ENCODE data around the gene LCK. TPM values are rescaled to one million over a fixed set of nuclear protein-coding genes. Genes with fewer than 3 reads are reported as not detected.
A peak's percentile ranks its signal among the peaks of the same experiment; 100 is the strongest.
"Not testable (repeated sequence)": the region's sequence is repeated elsewhere in the genome, so short reads cannot be mapped to it uniquely, and the experiment has no call there.

Gene LCK
- total RNA-seq, 1 experiment from 2014 or later, result 75.8 TPM

GRCh38 chr1:32275424-32275823 lies 24.4 kb downstream of the LCK start:
- DNase-seq, result peak; percentile 69
- H3K27me3 ChIP-seq (ENCODE audit: control insufficient read depth, insufficient read depth, low read length), result peaks cover 4% of the 10 kb centered on the region; the same call in 1 of the 2 replicates
- peaks cover 9% of the 10 kb centered on the region for H3K36me3 ChIP-seq (replicated peaks; ENCODE audit: control insufficient read depth, insufficient read depth, low read length)
- peak overlapping the region; percentile 42 for H3K4me3 ChIP-seq (ENCODE audit: insufficient read depth, low read depth, low read length)

GRCh38 chr1:32276032-32276782 lies 25.1 kb downstream of the LCK start:
- peak; percentile 38 for DNase-seq
- Histone ChIP-seq H3K27me3 (ENCODE audit: control insufficient read depth, insufficient read depth, low read length) (peaks cover 4% of the 10 kb centered on the region; the same call in 1 of the 2 replicates), H3K36me3 (replicated peaks; ENCODE audit: control insufficient read depth, insufficient read depth, low read length) (peaks cover 11% of the 10 kb centered on the region), H3K4me3 (ENCODE audit: insufficient read depth, low read depth, low read length) (no peak overlapping the region)

DNA sequence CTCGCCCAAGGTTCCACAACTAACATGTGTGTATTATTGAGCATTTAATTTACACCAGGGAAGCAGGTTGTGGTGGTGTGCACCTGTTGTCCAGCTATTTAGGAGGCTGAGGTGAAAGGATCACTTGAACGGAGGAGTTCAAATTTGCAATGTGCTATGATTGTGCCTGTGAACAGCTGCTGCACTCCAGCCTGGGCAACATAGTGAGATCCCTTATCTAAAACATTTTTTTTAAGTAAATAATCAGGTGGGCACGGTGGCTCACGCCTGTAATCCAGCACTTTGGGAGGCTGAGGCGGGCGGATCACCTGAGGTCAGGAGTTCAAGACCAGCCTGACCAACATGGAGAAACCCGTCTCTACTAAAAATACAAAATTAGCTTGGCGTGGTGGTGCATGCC lies 33.7 kb downstream of the LCK start:
- not testable (repeated sequence) for H3K27me3 ChIP-seq (ENCODE audit: control insufficient read depth, insufficient read depth, low read length); H3K4me3 ChIP-seq (ENCODE audit: insufficient read depth, low read depth, low read length); H3K36me3 ChIP-seq (replicated peaks; ENCODE audit: control insufficient read depth, insufficient read depth, low read length); DNase-seq

- DNase-seq, result no peak
Observed at GRCh38 chr1:32285658-32286057, 34.6 kb downstream of the LCK start.

DNA sequence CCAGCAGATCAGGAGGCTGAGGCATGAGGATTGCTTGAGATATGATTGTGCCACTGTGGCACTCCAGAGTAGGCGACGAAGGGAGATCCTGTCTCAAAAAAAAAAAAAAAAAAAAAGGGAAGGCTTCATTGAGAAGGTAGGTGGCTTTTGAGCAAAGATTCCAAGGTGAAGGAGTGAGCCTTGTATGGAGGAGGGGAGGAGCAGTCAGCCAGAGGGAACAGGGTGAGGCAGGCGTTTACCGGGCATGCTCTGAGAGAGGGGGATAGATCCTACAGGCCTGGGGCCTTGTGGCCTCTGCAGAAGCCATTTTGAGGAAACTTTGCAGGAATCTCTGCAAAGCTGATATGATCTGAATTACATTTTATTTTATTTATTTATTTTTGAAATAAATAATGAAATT lies 35.7 kb downstream of the LCK start:
- Histone ChIP-seq H3K36me3 (replicated peaks; ENCODE audit: control insufficient read depth, insufficient read depth, low read length) (peaks cover 4% of the 10 kb centered on the region), H3K4me3 (ENCODE audit: insufficient read depth, low read depth, low read length) (no peak overlapping the region), H3K27me3 (ENCODE audit: control insufficient read depth, insufficient read depth, low read length) (no peaks in the 10 kb centered on the region)
- peak; percentile 58 for DNase-seq

More at GRCh38 chr1:32285658-32286057, 34.6 kb downstream of the LCK start:
- no peaks in the 10 kb centered on the region for H3K27me3 ChIP-seq (ENCODE audit: control insufficient read depth, insufficient read depth, low read length)
- no peak overlapping the region for H3K4me3 ChIP-seq (ENCODE audit: insufficient read depth, low read depth, low read length)
- peaks cover 6% of the 10 kb centered on the region for H3K36me3 ChIP-seq (replicated peaks; ENCODE audit: control insufficient read depth, insufficient read depth, low read length)

DNA sequence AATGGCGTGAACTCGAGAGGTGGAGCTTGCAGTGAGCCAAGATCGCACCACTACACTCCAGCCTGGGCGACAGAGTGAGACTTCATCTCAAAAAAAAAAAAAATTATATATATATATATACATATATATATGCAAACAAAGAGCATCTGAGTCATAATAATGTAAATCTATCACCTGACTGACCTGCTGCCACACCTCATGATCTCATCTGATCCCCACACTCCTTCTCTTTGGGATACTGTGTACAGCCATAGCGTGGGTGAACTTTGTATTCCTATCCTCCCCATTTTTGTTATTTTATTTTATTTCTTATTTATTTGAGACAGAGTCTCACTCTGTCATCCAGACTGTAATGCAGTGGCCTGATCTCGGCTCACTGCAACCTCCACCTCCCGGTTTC lies 38.2 kb downstream of the LCK start:
- H3K27me3 ChIP-seq (ENCODE audit: control insufficient read depth, insufficient read depth, low read length), result no peaks in the 10 kb centered on the region
- peaks cover 4% of the 10 kb centered on the region for H3K36me3 ChIP-seq (replicated peaks; ENCODE audit: control insufficient read depth, insufficient read depth, low read length)
- DNase-seq, result no peak
- H3K4me3 ChIP-seq (ENCODE audit: insufficient read depth, low read depth, low read length), result no peak overlapping the region

- Histone ChIP-seq H3K27me3 (ENCODE audit: control insufficient read depth, insufficient read depth, low read length) (no peaks in the 10 kb centered on the region), H3K36me3 (replicated peaks; ENCODE audit: control insufficient read depth, insufficient read depth, low read length) (no peaks in the 10 kb centered on the region), H3K4me3 (ENCODE audit: insufficient read depth, low read depth, low read length) (peak overlapping the region; percentile 92)
- peak; percentile 43 for DNase-seq
Observed at GRCh38 chr1:32291145-32291707, 40.2 kb downstream of the LCK start.

DNA sequence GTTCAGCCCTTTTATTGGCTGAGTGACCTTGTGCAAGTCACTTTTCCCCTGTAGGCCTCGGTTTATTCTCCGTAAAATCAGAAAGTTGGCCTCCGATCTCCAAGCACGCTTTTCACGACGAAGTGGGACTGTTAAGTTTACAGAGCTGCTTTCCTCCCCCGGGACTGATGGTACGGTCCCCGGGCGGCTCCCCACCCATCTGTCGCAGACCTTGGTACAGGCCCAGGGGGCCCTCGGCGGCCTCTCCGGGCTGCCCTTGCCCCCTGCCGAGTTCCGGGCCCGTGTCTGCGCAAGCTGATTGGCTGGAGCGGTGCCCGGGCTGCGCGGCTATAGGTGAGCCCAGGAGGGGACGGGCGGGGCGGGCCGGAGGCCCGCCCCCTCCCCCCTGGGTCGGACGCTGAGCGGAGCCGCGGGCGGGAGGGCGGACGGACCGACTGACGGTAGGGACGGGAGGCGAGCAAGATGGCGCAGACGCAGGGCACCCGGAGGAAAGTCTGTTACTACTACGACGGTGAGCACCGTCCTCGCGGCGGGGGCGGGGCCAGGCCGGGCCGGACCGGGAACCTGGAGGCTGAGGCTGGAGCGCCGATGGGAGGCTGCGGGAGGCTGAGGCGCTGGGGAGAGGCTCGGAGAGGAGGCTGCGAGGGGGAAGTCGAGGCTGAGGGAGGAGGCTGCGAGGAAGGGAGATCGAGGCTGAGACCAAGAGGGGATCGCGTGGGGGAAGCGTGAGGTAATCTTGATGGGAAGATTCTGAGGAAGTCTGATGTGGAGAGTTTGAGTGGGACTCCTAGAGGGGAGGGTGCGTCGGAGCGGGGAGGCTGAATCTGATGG lies 40.9 kb downstream of the LCK start, which contains the start of gene HDAC1:
Gene HDAC1, plus strand, starts transcription at position 376 of the 831 bp plus-strand sequence. Its CDS starts 87 bp downstream, at position 463.
- Histone ChIP-seq H3K4me3 (ENCODE audit: insufficient read depth, low read depth, low read length) (peak within 1 kb of the TSS; percentile 92), H3K27me3 (ENCODE audit: control insufficient read depth, insufficient read depth, low read length) (no peaks in the 10 kb centered on the region), H3K36me3 (replicated peaks; ENCODE audit: control insufficient read depth, insufficient read depth, low read length) (no peaks in the 10 kb centered on the region; the same call in 1 of the 2 replicates)
- DNase-seq, result peak; percentile 100

- H3K27me3 ChIP-seq (ENCODE audit: control insufficient read depth, insufficient read depth, low read length); H3K36me3 ChIP-seq (replicated peaks; ENCODE audit: control insufficient read depth, insufficient read depth, low read length); H3K4me3 ChIP-seq (ENCODE audit: insufficient read depth, low read depth, low read length); DNase-seq: not testable (repeated sequence)
Observed at GRCh38 chr1:32298211-32298610, 47.1 kb downstream of the LCK start.

DNA sequence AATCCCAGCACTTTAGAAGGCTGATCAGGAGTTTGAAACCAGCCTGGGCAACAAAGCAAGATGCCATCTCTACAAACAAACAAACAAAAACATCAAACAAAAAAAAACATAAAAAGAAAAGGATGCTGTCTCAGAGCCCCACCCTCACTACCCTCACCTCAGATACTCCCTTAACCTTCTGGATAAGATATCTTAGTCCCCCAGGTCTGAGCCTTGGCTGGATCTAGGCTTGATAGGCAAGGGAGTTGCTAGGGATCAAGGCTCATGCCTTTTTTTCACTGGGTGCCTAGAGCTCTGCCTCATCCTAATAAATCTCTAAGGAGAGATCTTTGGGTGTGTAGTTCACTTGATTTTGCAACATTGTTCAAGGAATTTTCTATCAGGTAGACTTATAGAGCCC lies 48.3 kb downstream of the LCK start:
- Histone ChIP-seq H3K36me3 (replicated peaks; ENCODE audit: control insufficient read depth, insufficient read depth, low read length) (peaks cover 13% of the 10 kb centered on the region), H3K4me3 (ENCODE audit: insufficient read depth, low read depth, low read length) (no peak overlapping the region), H3K27me3 (ENCODE audit: control insufficient read depth, insufficient read depth, low read length) (no peaks in the 10 kb centered on the region)
- DNase-seq, result no peak

- no peaks in the 10 kb centered on the region for H3K27me3 ChIP-seq (ENCODE audit: control insufficient read depth, insufficient read depth, low read length)
- no peak for DNase-seq
- no peak overlapping the region for H3K4me3 ChIP-seq (ENCODE audit: insufficient read depth, low read depth, low read length)
- H3K36me3 ChIP-seq (replicated peaks; ENCODE audit: control insufficient read depth, insufficient read depth, low read length), result peaks cover 13% of the 10 kb centered on the region
Observed at GRCh38 chr1:32303358-32303757, 52.3 kb downstream of the LCK start.

GRCh38 chr1:32303997-32304622 lies 53.0 kb downstream of the LCK start:
- no peak for DNase-seq

DNA sequence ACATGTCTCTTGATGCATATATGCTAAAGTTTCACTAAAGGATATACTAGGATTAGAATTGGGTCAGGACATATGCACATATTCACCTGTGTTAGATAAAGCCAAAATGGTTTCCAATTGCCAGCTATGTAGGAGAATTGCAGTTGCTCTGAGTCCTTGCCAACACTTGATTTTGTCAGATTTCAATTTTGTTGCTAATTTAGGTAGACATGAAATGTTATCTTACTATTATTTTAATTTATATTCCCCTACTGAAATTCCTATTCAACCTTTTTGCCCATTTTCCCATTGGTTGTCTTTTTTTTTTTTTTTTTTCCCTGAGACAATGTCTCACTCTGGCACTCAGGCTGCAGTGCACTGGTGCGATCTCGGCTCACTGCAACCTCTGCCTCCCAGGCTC lies 54.2 kb downstream of the LCK start:
- Histone ChIP-seq H3K27me3 (ENCODE audit: control insufficient read depth, insufficient read depth, low read length) (no peaks in the 10 kb centered on the region), H3K36me3 (replicated peaks; ENCODE audit: control insufficient read depth, insufficient read depth, low read length) (peaks cover 13% of the 10 kb centered on the region), H3K4me3 (ENCODE audit: insufficient read depth, low read depth, low read length) (no peak overlapping the region)
- DNase-seq, result no peak

More at GRCh38 chr1:32303997-32304622, 53.0 kb downstream of the LCK start:
- no peak overlapping the region for H3K4me3 ChIP-seq (ENCODE audit: insufficient read depth, low read depth, low read length)
- H3K36me3 ChIP-seq (replicated peaks; ENCODE audit: control insufficient read depth, insufficient read depth, low read length), result peaks cover 13% of the 10 kb centered on the region
- H3K27me3 ChIP-seq (ENCODE audit: control insufficient read depth, insufficient read depth, low read length), result no peaks in the 10 kb centered on the region

GRCh38 chr1:32307324-32307723 lies 56.3 kb downstream of the LCK start:
- DNase-seq, result no peak
- no peaks in the 10 kb centered on the region for H3K27me3 ChIP-seq (ENCODE audit: control insufficient read depth, insufficient read depth, low read length)
- H3K4me3 ChIP-seq (ENCODE audit: insufficient read depth, low read depth, low read length), result no peak overlapping the region
- H3K36me3 ChIP-seq (replicated peaks; ENCODE audit: control insufficient read depth, insufficient read depth, low read length), result peaks cover 12% of the 10 kb centered on the region
